HG02798 (cell line): ENCODE results near the gene LMNTD2.
A peak's percentile ranks its signal among the peaks of the same experiment; 100 is the strongest.

Source experiments
- ATAC-seq: cut with Tn5 transposase; IDR thresholded peaks from one replicate; pipeline ENCODE4 v1.9.1; 2021; ENCODE audit warnings: mild to moderate bottlenecking; ENCODE audit not compliant: unreplicated experiment, poor library complexity

The LMNTD2 gene

DNA sequence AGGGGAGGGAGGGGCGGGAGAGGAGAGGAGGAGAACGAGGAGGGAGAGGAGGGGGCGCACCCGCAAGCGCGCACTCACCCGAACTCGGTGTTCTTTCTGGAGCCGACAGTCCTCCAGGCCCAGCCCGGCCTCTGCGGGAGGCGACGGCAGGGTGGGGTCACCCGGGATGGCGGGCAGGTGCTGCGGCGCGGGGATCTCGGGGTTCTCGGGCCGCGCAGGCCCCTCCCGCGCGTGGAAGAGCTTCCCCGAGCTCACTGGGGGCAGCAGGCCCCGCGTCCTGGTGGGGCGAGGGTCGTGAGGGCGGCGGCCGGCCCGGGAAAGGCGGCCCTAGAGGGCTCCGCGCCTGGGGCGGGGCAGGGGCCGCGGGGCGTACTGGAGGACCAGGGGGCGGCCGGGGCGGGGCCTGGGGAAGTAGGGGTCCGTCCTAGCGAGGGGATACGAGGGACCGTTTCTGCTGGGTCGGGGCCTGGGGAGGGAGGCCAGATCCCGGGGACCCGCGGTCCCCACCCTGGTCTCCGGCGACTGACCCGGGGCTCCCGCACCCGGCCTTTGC lies 5.2 kb downstream of the LMNTD2 start:
- peak; percentile 3 for ATAC-seq

DNA sequence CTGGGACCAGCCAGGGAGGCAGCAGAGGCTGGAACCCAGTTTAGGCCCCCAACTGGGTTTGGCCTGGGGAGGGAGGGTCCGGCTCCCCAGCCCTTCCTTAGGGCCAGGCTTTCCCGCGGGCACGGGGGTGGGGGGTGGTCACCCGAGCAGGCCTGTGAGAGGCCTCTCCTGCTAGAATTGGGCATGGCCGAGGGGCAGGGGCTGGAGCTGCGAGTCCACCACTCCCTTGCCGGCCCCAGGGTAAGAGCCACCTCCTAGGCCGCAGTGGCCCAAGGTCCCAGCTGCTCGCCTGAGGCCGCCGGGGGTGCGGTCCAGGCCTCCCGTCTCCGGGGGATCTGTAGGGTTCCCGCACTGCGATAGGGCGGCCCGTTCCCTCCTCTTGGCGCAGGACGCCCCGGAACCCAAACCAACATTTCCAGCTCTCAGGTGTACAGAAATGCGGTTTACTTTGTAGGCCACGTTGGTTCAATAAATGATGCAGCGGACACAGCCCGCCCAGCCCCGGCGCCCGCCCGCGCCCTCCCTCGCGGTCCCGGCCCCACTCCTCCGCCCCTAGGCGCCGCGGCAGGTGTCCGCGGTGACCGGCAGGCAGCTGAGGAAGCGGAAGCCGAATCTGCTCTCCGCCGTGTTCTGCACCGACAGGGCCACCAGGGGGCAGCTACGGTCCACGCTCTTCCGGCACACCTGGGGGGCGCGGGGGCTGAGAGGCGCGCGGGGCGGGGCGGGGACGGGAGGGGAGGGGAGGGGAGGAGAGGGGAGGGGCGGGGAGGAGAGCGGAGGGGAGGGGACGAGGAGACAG lies 5.9 kb downstream of the LMNTD2 start:
- peak; percentile 72 for ATAC-seq

- no peak for ATAC-seq
Observed at GRCh38 chr11:553988-554340, 6.6 kb downstream of the LMNTD2 start.

DNA sequence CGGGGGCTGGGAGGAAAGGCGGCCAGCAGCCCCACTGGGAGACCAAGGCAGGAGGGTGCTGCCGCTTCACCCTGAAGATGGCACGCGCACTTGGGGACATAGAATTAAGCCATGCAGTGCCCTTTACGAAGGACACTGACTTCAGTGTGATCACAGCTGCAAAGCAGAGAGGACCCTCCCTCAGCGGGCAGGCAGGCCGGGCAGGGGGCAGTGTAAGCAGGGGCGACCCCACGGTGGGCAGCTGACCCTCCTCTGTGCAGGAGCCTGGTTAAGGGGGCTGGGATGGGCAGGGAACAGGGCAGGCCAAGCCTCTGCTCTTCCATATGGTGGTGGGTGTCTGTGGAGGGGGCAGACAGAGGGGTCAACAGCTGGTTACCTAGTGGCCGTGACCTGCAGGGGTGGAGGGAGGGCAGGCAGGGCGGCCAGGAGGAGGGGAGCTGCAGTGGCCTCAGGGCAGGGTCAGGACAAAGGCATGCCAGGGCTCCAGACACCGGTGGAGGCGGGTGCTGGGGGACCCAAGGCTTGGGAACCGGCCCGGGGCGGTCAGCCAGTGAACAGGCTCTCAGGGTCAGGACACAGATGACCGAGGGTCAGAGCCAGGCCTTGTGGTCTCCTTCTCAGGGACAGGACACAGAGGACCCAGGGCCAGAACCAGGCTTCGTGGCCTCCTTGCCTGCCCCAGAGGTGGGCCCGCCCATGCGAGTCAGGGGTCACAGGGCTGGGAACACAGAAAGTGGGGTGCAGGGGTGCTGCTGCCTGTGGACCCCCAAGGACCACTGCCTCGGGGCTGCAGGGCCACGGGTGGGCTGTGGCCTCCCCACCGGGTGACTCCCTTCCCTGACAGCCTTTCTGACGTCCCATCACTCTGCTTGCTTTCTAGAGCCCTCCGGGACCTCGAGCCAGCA lies 7.2 kb downstream of the LMNTD2 start:
- ATAC-seq, result no peak

- ATAC-seq, result no peak
Observed at GRCh38 chr11:551596-551995, 8.9 kb downstream of the LMNTD2 start.

GRCh38 chr11:551131-551530 lies 9.4 kb downstream of the LMNTD2 start:
- no peak for ATAC-seq

GRCh38 chr11:550746-551085 lies 9.8 kb downstream of the LMNTD2 start:
- no peak for ATAC-seq

GRCh38 chr11:550021-550745 lies 10.4 kb downstream of the LMNTD2 start:
- ATAC-seq, result no peak

DNA sequence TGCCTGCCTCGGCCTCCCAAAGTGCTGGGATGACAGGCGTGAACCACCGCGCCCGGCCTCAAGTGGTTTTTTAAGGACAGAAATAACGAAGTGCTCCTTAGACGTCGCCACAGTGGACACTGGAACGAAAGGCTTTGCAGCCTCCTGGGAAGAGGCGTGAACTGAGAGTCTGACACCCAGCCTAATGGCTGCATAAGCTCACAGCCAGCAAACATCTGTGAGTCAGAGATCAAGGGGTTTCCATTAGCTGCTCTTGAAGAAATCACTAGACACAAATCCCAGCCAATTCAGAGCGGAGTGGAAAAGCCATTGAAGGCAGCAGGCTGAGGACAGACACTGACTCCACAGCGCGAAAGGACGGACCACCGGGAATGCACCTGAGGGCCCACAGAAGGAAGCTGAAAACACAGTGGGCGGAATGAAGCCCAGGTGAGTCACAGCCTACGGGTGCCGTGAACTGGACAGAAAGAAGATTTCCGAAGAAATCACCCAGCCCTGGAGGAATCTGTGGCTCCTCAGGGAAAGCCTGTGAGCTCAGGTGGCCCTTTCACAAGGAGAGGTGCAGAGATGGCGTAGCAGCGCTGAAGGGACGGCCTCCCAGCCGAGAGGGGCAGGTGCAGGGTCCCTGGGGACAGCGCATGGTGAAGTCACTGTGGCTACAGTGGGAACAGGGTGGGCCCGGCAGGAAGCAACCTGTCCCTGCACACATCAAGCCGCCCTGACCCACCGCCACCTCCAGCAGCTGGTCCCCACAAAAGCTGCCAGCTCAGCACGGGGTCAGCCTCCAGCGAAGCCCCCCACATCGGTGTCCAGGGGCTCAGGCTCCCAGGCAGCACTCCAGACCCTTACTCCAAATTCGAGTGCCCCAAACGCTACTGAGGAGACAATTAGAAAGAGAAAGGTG lies 11.6 kb downstream of the LMNTD2 start:
- ATAC-seq, result no peak

GRCh38 chr11:545171-545570 lies 15.4 kb downstream of the LMNTD2 start:
- ATAC-seq, result no peak

DNA sequence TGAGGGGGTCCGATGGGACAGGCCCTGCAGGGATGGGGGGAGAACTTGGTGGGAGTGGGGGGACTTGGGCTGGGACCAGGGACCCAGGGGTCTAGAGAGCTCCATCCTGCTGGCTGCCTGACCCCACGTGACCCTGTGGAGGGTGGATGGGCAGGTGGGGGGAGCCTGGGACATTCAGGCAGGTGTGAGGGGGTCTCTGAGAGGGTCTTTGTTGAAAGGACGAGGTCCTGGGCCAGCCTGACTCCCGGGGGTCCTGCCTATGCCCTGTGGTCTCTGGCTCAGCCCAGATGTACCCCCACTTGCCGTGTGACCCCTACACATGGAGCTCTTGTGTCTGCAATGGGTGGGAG lies 15.7 kb downstream of the LMNTD2 start:
- ATAC-seq, result no peak

DNA sequence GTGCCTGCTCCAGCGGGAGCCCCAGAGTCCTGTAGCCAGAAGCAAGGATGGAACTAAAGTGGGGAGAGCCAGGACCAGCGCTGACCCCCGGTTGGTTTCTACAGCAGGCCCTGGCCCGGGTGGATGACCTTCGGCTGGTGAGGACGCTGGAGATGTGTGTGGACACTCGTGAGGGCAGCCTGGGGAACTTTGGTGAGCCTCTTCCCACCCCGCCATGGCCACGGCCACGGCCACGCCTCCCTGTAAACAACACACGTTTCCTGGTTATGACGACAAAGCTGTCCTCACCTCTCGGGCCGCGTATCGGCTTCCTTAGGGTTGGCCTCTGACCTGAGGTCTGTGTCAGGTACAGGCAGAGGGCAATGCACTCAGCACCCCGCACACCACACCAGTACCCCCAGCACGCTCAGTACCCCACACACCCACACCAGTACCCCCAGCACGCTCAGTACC lies 19.1 kb downstream of the LMNTD2 start:
- ATAC-seq, result no peak

- ATAC-seq, result no peak
Observed at GRCh38 chr11:540583-541432, 19.7 kb downstream of the LMNTD2 start.

DNA sequence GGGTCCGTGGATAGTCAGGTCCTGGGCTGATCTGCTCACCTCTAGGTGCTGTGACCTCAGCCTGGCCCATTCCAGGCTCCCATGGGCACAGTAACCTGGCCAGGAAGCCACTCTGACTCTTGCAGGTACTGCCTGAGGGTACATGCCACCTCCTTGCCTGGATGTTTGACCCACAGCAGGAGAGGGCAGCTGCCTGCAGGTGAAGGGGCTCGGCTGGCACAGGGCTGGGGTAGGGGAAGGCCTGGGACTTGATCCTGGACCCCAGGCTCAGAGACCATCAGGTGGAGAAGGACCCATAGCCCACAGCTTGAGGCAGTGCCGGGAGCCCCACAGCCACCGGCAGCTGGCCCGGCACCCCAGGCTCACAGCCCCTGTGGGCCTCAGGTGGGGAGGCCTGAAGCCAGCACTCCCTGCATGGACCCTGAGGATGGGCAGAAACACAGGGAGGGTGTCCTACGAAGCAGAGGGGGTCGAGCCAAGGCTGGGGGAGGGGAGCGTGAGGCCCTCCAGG lies 20.5 kb downstream of the LMNTD2 start:
- ATAC-seq, result no peak

GRCh38 chr11:538431-539051 lies 22.0 kb downstream of the LMNTD2 start:
- no peak for ATAC-seq

DNA sequence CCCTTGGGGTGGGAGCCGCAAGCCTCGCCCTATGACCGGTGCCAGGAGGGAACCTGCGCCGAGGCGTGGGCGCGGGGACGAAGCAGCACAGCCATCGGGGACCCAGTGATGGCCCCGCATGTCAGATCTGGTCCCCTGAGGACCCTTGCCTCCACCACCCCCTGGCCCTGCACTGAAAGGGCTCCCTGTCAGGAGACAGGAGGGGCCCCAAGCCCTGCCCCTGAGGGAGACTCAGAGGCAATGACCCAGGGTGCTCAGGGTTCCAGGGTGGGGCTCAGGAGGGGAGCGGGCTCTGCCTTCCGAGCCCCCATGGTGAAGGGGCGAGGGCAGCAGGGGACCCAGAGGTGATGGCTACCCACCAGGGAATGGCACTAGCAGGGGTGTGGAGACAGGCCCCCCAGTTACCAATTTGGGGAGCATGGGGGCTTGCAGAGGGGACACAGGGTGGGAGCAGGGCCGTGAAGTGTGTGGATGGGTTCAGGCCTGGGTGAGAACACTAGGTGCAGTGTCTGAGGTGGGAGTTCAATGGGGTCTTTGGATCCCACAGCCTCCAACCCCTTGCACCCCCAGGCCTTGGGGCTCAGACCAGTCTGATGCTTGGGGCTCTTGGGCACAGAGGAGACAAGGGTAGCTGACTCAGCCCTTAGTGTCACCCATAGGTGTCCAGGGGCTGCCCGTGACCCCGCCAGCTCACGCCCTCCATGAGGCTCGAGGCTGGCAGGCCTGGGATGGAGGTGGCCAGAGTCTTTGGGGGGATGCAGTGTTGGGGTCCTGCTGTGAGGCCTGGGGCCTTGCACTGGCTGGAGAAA lies 22.7 kb downstream of the LMNTD2 start:
- ATAC-seq, result no peak

DNA sequence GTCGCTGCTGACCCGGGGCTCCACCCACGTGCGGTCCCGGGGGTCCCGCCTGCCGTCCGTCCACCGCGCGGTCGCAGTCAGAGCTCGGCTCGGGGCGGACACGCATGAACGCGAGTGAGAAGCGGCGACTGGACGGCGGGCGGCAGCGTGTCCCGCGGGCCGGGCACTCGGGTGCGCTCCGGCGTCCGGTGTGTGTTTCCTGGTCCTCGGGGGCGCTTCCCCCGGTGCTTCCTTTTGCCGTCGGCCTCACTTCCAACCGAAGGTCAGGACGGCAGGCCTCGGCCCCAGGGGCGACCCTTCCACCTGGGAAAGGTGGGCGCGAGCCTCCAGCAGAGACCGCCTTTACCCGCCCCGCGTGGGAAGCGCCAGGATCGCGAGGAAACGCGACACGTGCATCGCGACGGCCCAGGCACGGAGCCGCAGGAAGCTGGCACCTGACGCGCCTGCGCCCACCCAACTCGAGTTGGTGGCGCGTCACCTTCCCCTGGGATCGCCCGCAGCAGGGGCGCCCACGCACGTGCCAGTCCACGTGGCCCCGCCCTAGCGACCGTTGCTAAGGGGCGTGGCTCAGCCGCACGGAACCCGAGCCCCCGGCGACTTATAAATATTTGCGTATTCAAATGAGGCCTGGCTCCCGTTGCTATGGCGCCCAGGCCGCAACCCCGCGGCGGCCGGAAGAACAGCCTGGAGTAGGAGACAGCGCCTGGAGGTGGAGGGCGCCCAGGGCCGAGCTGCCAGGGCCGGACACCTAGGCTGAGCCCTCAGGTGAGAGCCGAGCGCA lies 23.5 kb downstream of the LMNTD2 start, which contains the start of gene LRRC56:
Gene LRRC56 (plus strand): TSS at position 687 of the 781 bp plus-strand sequence. CDS start 3,158 bp downstream, outside the sequence.
- peak; percentile 54 for ATAC-seq
